Neutrophil (primary cell): ENCODE data around the gene RNU2-63P.
A peak's percentile ranks its signal among the peaks of the same experiment; 100 is the strongest.

Experiments
- H3K27ac ChIP-seq: fragments of 200-600 bp; sonication (generic); 2 replicates; pipeline ENCODE4 v1.5.1; 2016; ENCODE audit warnings: mild to moderate bottlenecking, moderate library complexity
- H3K27me3 ChIP-seq: fragments of 200-600 bp; sonication (generic); 2 replicates; pipeline ENCODE4 v1.6.0; 2016; ENCODE audit warnings: mild to moderate bottlenecking
- H3K36me3 ChIP-seq: fragments of 200-600 bp; sonication (generic); 2 replicates; pipeline ENCODE4 v1.5.1; 2017
- H3K4me1 ChIP-seq, 2 experiments: fragments of 200-600 bp in 1 of 2; sonication (generic) in 1 of 2; 1 replicate in 1 of 2; 2 replicates in 1 of 2; pipeline versions ENCODE4 v1.5.1 to v1.6.1; 2013 to 2016; ENCODE audit warnings: low read depth in 1 of 2, low read length in 1 of 2, mild to moderate bottlenecking in 1 of 2, moderate library complexity in 1 of 2; ENCODE audit not compliant: control insufficient read depth in 1 of 2, insufficient read depth in 1 of 2
- H3K4me3 ChIP-seq, 2 experiments: fragments of 200-600 bp in 1 of 2; sonication (generic) in 1 of 2; 1 replicate in 1 of 2; 2 replicates in 1 of 2; pipeline ENCODE4 v1.5.1; 2013 to 2016; ENCODE audit warnings: low read depth in 1 of 2, low read length in 1 of 2, mild to moderate bottlenecking in 1 of 2, moderate library complexity in 1 of 2
- H3K9me3 ChIP-seq: fragments of 200-600 bp; sonication (generic); 2 replicates; pipeline ENCODE4 v1.5.1; 2016
- CTCF ChIP-seq: fragments of 200-600 bp; sonication (generic); IDR thresholded peaks from 2 replicates; pipeline ENCODE4 v1.5.1; 2016; ENCODE audit warnings: antibody characterized with exemption

Gene RNU2-63P

DNA sequence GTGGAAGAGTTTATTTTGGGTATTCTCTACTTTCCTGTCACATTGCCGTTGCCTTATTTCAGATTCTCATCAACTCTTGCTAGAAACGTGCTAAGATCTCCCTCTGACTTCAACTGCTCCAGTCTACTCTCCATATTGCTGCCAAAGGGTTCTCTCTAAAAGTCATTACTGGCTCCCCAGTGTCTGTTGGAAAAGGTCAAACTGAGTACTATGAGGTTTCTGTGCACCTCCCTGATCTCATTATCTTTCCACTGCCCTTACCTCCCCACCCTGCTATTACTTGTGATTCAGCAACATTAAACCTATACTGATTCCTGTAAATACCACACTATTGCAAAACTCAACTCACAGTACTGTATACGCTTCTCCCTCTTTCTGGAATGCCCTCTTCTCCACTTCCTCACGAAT is 41.1 kb upstream of the RNU2-63P start:
- Histone ChIP-seq H3K4me3 (no peak overlapping the region), H3K9me3 (no peaks in the 10 kb centered on the region), H3K4me1 (peaks cover 46% of the 10 kb centered on the region in 2 experiments), H3K36me3 (no peaks in the 10 kb centered on the region), H3K27ac (no peak overlapping the region), H3K27me3 (no peaks in the 10 kb centered on the region)
- no peak for TF ChIP-seq CTCF

- Histone ChIP-seq H3K36me3 (no peaks in the 10 kb centered on the region), H3K4me3 (peak within 1 kb of the TSS; percentile 92 to 93), H3K27ac (peak within 1 kb of the TSS; percentile 97), H3K9me3 (no peaks in the 10 kb centered on the region), H3K4me1 (peaks cover 41 to 46% of the 10 kb centered on the region in 2 experiments), H3K27me3 (no peaks in the 10 kb centered on the region)
- TF ChIP-seq CTCF = peak; percentile 65
Measured at GRCh38 chr2:88055371-88056128, 39.2 kb upstream of the RNU2-63P start, which contains the start of gene KRCC1. TSS of gene KRCC1 (minus strand) at chr2:88055783. CDS start at chr2:88028563, 27,220 bp downstream.

DNA sequence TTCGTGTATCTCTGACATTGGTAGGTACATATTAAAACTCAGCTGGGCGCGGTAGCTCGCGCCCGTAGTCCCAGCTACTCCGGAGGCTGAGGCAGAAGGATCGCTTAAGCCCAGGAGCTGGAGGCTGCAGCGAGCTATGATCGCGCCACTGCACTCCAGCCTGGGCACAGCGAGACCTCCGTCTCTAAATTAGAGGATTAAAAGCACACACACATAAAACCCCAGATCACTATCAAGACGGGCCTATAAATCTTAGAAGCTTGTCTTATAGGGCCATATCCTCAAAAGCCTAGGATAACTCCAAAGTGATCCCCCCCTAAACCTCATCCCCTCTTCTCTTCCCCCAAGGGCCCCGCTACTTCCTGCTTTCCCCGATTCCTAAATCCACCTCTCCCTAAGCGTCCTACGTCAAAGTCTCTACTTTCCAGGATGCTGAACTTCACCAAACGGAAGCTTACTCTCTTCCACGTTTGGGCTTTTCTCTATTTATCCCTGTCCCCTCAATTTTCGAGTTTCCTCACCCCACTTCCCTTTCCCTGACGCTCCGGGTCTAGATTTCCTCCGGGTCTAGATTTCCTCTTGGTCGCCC is 38.5 kb upstream of the RNU2-63P start:
- Histone ChIP-seq H3K9me3 (no peaks in the 10 kb centered on the region), H3K27me3 (no peaks in the 10 kb centered on the region), H3K27ac (peak overlapping the region; percentile 97), H3K4me1 (peaks cover 34 to 44% of the 10 kb centered on the region in 2 experiments), H3K4me3 (peak overlapping the region; percentile 92 to 93), H3K36me3 (no peaks in the 10 kb centered on the region)
- TF ChIP-seq CTCF = no peak

DNA sequence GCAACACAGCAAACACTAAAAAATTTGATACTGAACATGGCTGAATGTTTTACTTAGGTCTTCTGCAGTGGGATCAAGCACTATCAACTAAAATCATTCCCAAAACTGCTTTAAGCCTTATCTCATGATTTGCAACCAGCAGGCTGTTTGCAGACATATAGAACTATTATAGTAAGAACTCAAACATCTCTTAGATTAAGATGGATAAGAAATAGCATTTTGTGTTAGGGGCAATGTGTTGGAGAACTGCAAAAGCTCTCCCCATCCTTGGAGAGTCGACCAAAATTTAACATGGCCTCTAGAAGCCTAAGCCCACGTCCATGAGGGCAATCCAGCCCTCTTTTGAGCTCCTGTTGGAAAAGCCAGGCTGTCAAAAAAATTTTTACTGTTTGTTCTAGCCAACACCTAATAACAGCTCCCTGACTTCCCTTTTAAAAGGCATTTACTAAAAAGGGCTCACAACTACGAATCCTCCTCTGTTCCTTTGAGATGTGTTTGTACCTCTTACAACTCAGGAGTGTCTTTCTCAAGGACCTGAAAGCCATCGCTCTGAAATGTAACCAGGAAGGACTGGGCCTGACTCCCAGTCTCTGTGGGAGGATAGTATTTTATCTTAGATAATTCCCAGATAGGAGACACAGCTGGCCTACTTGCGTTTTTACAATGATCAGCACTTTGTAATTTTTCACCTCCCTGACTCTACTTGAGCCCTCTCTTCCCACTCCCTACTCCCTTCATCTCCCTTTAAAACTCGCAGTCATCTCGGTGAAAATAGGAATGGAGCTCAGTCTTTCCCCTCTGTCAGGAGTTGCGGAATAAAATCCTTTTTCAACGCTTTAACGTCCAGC is 37.8 kb upstream of the RNU2-63P start:
- peaks cover 34 to 44% of the 10 kb centered on the region in 2 experiments for H3K4me1 ChIP-seq
- peak overlapping the region; percentile 92 to 93 for H3K4me3 ChIP-seq
- peaks cover 4% of the 10 kb centered on the region for H3K36me3 ChIP-seq
- no peaks in the 10 kb centered on the region for H3K9me3 ChIP-seq
- no peak for TF ChIP-seq CTCF
- no peaks in the 10 kb centered on the region for H3K27me3 ChIP-seq
- H3K27ac ChIP-seq = peak overlapping the region; percentile 97

DNA sequence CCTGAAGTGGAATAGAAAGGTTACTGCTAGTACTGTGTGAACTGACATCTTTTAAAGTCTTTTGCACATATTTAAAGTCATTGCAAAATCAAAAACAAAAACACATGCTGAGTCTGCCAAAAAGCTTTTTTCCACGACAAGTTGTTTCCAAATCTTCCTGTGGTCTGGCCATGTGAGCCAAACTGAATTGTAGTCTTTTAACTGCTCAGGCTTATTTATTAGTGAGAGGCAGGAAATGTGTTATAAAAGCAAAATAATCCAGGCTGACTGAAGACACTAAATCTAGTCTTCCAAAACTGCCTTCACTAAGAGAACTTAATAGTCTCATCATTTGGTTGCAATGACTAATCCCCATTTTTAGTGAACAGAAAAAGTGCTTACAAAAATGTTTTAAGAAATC is 36.9 kb upstream of the RNU2-63P start:
- no peak overlapping the region for H3K4me3 ChIP-seq
- peaks cover 9% of the 10 kb centered on the region for H3K36me3 ChIP-seq
- no peak for TF ChIP-seq CTCF
- peak overlapping the region; percentile 97 for H3K27ac ChIP-seq
- H3K27me3 ChIP-seq = no peaks in the 10 kb centered on the region
- no peaks in the 10 kb centered on the region for H3K9me3 ChIP-seq
- H3K4me1 ChIP-seq = peaks cover 34 to 44% of the 10 kb centered on the region in 2 experiments
